IPS-11a (cell line): Measurements from ENCODE around the gene PPFIBP2.

Experiments
- H3K4me3 ChIP-seq: one replicate; pipeline ENCODE4 v1.5.1; 2013; ENCODE audit warnings: low read depth, low read length, control low read depth

The PPFIBP2 gene

GRCh38 chr11:7621090-7621489, 107.3 kb downstream of the PPFIBP2 start:
- no peak overlapping the region for H3K4me3 ChIP-seq

- no peak overlapping the region for H3K4me3 ChIP-seq
These were observed 107.8 kb downstream of the PPFIBP2 start for GRCh38 chr11:7621554-7621953.

GRCh38 chr11:7622721-7623120, 108.9 kb downstream of the PPFIBP2 start:
- no peak overlapping the region for H3K4me3 ChIP-seq

GRCh38 chr11:7628660-7629059, 114.9 kb downstream of the PPFIBP2 start:
- H3K4me3 ChIP-seq: no peak overlapping the region

GRCh38 chr11:7630002-7630401, 116.2 kb downstream of the PPFIBP2 start:
- H3K4me3 ChIP-seq: no peak overlapping the region

GRCh38 chr11:7632211-7632610, 118.4 kb downstream of the PPFIBP2 start:
- H3K4me3 ChIP-seq: no peak overlapping the region

GRCh38 chr11:7635137-7635536, 121.3 kb downstream of the PPFIBP2 start:
- no peak overlapping the region for H3K4me3 ChIP-seq

- H3K4me3 ChIP-seq: no peak overlapping the region
These were observed 121.9 kb downstream of the PPFIBP2 start for GRCh38 chr11:7635708-7636107.

GRCh38 chr11:7636350-7636749, 122.6 kb downstream of the PPFIBP2 start:
- H3K4me3 ChIP-seq: no peak overlapping the region

GRCh38 chr11:7637447-7638157, 123.8 kb downstream of the PPFIBP2 start:
- H3K4me3 ChIP-seq: no peak overlapping the region

- no peak overlapping the region for H3K4me3 ChIP-seq
These were observed 125.2 kb downstream of the PPFIBP2 start for GRCh38 chr11:7638710-7639642.

GRCh38 chr11:7639643-7640025, 125.8 kb downstream of the PPFIBP2 start:
- H3K4me3 ChIP-seq: no peak overlapping the region

- no peak overlapping the region for H3K4me3 ChIP-seq
These were observed 127.0 kb downstream of the PPFIBP2 start for GRCh38 chr11:7640816-7641215.

GRCh38 chr11:7642747-7643146, 128.9 kb downstream of the PPFIBP2 start:
- H3K4me3 ChIP-seq: no peak overlapping the region

- H3K4me3 ChIP-seq: no peak overlapping the region
These were observed 129.5 kb downstream of the PPFIBP2 start for GRCh38 chr11:7643314-7643713.

GRCh38 chr11:7645206-7645605, 131.4 kb downstream of the PPFIBP2 start:
- no peak overlapping the region for H3K4me3 ChIP-seq

GRCh38 chr11:7646866-7647265, 133.1 kb downstream of the PPFIBP2 start:
- H3K4me3 ChIP-seq: no peak overlapping the region

- H3K4me3 ChIP-seq: no peak overlapping the region
These were observed 134.5 kb downstream of the PPFIBP2 start for GRCh38 chr11:7648264-7648663.

- H3K4me3 ChIP-seq: no peak overlapping the region
These were observed 137.3 kb downstream of the PPFIBP2 start for GRCh38 chr11:7651140-7651551.

- H3K4me3 ChIP-seq: no peak overlapping the region
These were observed 137.9 kb downstream of the PPFIBP2 start for GRCh38 chr11:7651700-7652099.

- no peak overlapping the region for H3K4me3 ChIP-seq
These were observed 140.5 kb downstream of the PPFIBP2 start for GRCh38 chr11:7654195-7654705.
